HEK293 (cell line): Measurements from ENCODE around the gene TMPRSS12.

Experiments
- CTCF ChIA-PET: fragments of 350-600 bp; formaldehyde crosslinking; extraction: SDS; loops from one replicate; lab custom pipeline; 2021; ENCODE audit warnings: antibody characterized with exemption; lab: Yijun Ruan, JAX
- POLR2A ChIA-PET: fragments of 300-600 bp; formaldehyde crosslinking; extraction: SDS; loops from one replicate; lab custom pipeline; 2020; ENCODE audit warnings: antibody characterized with exemption, inconsistent platforms; lab: Yijun Ruan, JAX
- H3K27ac ChIP-seq: fragments of 200-500 bp; sonication (Bioruptor generic); 2 replicates; pipeline ENCODE4 v1.5.1; 2014; ENCODE audit warnings: low read depth, low read length, control low read depth, inconsistent platforms; ENCODE audit errors: extremely low read depth
- H3K36me3 ChIP-seq, 2 experiments: fragments of 200-500 bp in 1 of 2; sonication (Bioruptor generic) in 1 of 2; 1 replicate in 1 of 2; 2 replicates in 1 of 2; pipeline ENCODE4 v1.5.1; 2014 to 2017; ENCODE audit warnings: inconsistent platforms in 2 of 2, low read length in 2 of 2; ENCODE audit not compliant: control insufficient read depth in 2 of 2, insufficient read depth in 1 of 2
- H3K4me1 ChIP-seq: fragments of 200-500 bp; sonication (Bioruptor generic); 2 replicates; pipeline ENCODE4 v1.5.1; 2014; ENCODE audit warnings: mild to moderate bottlenecking, low read length, inconsistent platforms; ENCODE audit not compliant: control insufficient read depth, insufficient read depth
- H3K4me3 ChIP-seq: 2 replicates; pipeline ENCODE4 v1.5.1; 2011; ENCODE audit warnings: low read depth, mild to moderate bottlenecking, control low read depth, low read length, moderate library complexity
- H3K9me3 ChIP-seq: fragments of 200-500 bp; sonication (Bioruptor generic); 2 replicates; pipeline ENCODE4 v1.5.1; 2014; ENCODE audit warnings: low read depth, low read length, inconsistent platforms; ENCODE audit not compliant: control insufficient read depth, insufficient read depth
- KLF9 ChIP-seq: fragments of 450-650 bp; formaldehyde crosslinking; IDR thresholded peaks from 2 replicates; pipeline ENCODE4 v1.5.1; 2016; ENCODE audit warnings: missing biosample characterization, missing genetic modification characterization, low read depth
- OSR2 ChIP-seq: fragments of 450-650 bp; formaldehyde crosslinking; IDR thresholded peaks from 2 replicates; pipeline ENCODE4 v1.5.1; 2016; ENCODE audit warnings: missing biosample characterization, missing genetic modification characterization
- PRDM10 ChIP-seq: fragments of 450-650 bp; formaldehyde crosslinking; IDR thresholded peaks from 2 replicates; pipeline ENCODE4 v1.5.1; 2016; ENCODE audit warnings: missing biosample characterization, missing genetic modification characterization
- REPIN1 ChIP-seq: fragments of 450-650 bp; formaldehyde crosslinking; IDR thresholded peaks from 2 replicates; pipeline ENCODE4 v1.5.1; 2017; ENCODE audit warnings: missing biosample characterization, missing genetic modification characterization, low read depth
- ZBTB49 ChIP-seq: fragments of 450-650 bp; formaldehyde crosslinking; IDR thresholded peaks from 2 replicates; pipeline ENCODE4 v1.5.1; 2016; ENCODE audit warnings: missing biosample characterization, missing genetic modification characterization, low read depth
- ZFP41 ChIP-seq: fragments of 450-650 bp; formaldehyde crosslinking; IDR thresholded peaks from 2 replicates; pipeline ENCODE4 v1.5.1; 2016; ENCODE audit warnings: missing biosample characterization, missing genetic modification characterization, borderline replicate concordance
- ZNF112 ChIP-seq: fragments of 450-650 bp; formaldehyde crosslinking; IDR thresholded peaks from 2 replicates; pipeline ENCODE4 v1.5.0; 2017; ENCODE audit warnings: missing biosample characterization, missing genetic modification characterization
- ZNF132 ChIP-seq: fragments of 450-650 bp; formaldehyde crosslinking; IDR thresholded peaks from 2 replicates; pipeline ENCODE4 v1.5.1; 2017; ENCODE audit warnings: missing biosample characterization, missing genetic modification characterization, borderline replicate concordance
- ZNF16 ChIP-seq: fragments of 450-650 bp; formaldehyde crosslinking; IDR thresholded peaks from 2 replicates; pipeline ENCODE4 v1.5.1; 2016; ENCODE audit warnings: low read depth, missing biosample characterization, missing genetic modification characterization
- ZNF280C ChIP-seq: fragments of 450-650 bp; formaldehyde crosslinking; IDR thresholded peaks from 2 replicates; pipeline ENCODE4 v1.5.1; 2016; ENCODE audit warnings: missing biosample characterization, missing genetic modification characterization
- ZNF302 ChIP-seq: fragments of 450-650 bp; formaldehyde crosslinking; IDR thresholded peaks from 2 replicates; pipeline ENCODE4 v1.5.1; 2016; ENCODE audit warnings: missing biosample characterization, missing genetic modification characterization, low read depth
- ZNF391 ChIP-seq: fragments of 450-650 bp; formaldehyde crosslinking; IDR thresholded peaks from 2 replicates; pipeline ENCODE4 v1.5.1; 2016; ENCODE audit warnings: low read depth, missing biosample characterization, missing genetic modification characterization, borderline replicate concordance
- ZNF571 ChIP-seq: fragments of 450-650 bp; formaldehyde crosslinking; IDR thresholded peaks from 2 replicates; pipeline ENCODE4 v1.5.0; 2017; ENCODE audit warnings: missing biosample characterization, missing genetic modification characterization
- ZNF785 ChIP-seq: fragments of 450-650 bp; formaldehyde crosslinking; IDR thresholded peaks from 2 replicates; pipeline ENCODE4 v1.5.1; 2016; ENCODE audit warnings: missing biosample characterization, missing genetic modification characterization
- ZNF837 ChIP-seq: fragments of 450-650 bp; formaldehyde crosslinking; IDR thresholded peaks from 2 replicates; pipeline ENCODE4 v1.5.1; 2016; ENCODE audit warnings: missing biosample characterization, missing genetic modification characterization

Gene TMPRSS12

GRCh38 chr12:50859621-50860310 is 17.0 kb downstream of the TMPRSS12 start:
- H3K36me3 ChIP-seq: no peaks in the 10 kb centered on the region
- H3K4me1 ChIP-seq: no peaks in the 10 kb centered on the region
- no peak overlapping the region for H3K4me3 ChIP-seq
- ChIA-PET CTCF (interaction anchor here (1.0 kb wide), 1 partner anchor 9 kb away, joined by 4 read pairs; no protein-coding TSS in a partner anchor), POLR2A (no interaction called here)
- no peaks in the 10 kb centered on the region for H3K9me3 ChIP-seq
- TF ChIP-seq ZNF280C: no peak
- peak; percentile 74 for TF ChIP-seq PRDM10 (tag by site-specific recombination)
- no peak overlapping the region for H3K27ac ChIP-seq

- POLR2A ChIA-PET: no interaction called here
- no peak overlapping the region for H3K4me3 ChIP-seq
- no peaks in the 10 kb centered on the region for H3K36me3 ChIP-seq
- H3K27ac ChIP-seq: no peak overlapping the region
- TF ChIP-seq KLF9 (tag by site-specific recombination) (no peak), ZNF391 (tag by site-specific recombination) (no peak), ZNF132 (tag by site-specific recombination) (no peak), ZNF785 (tag by site-specific recombination) (no peak), ZNF112 (tag by site-specific recombination) (no peak), ZNF837 (tag by site-specific recombination) (no peak), REPIN1 (tag by site-specific recombination) (no peak), OSR2 (tag by site-specific recombination) (no peak), ZNF16 (tag by site-specific recombination) (no peak), ZNF571 (tag by site-specific recombination) (no peak), ZNF302 (tag by site-specific recombination) (no peak), ZFP41 (tag by site-specific recombination) (no peak), ZBTB49 (tag by site-specific recombination) (no peak)
- H3K4me1 ChIP-seq: no peaks in the 10 kb centered on the region
- no peaks in the 10 kb centered on the region for H3K9me3 ChIP-seq
- CTCF ChIA-PET: no interaction called here
Observed at GRCh38 chr12:50862316-50862715, 19.6 kb downstream of the TMPRSS12 start.
